DOHH2 (cell line): ENCODE measurements around the gene DDX46.

Experiments
- EZH2phosphoT487 ChIP-seq: fragments of 200-600 bp; sonication (generic); IDR thresholded peaks from 2 replicates; pipeline ENCODE4 v1.6.1; 2017; ENCODE audit warnings: borderline replicate concordance, mild to moderate bottlenecking, antibody characterized with exemption, low read length, moderate library complexity, mixed read lengths
- TF ChIP-seq, protein P1 (sequence below): fragments of 200-600 bp; sonication (generic); IDR thresholded peaks from one replicate; pipeline ENCODE4 v1.5.1; 2014; ENCODE audit warnings: antibody characterized with exemption, mild to moderate bottlenecking, low read depth, low read length; ENCODE audit not compliant: poor library complexity, severe bottlenecking

DNA sequence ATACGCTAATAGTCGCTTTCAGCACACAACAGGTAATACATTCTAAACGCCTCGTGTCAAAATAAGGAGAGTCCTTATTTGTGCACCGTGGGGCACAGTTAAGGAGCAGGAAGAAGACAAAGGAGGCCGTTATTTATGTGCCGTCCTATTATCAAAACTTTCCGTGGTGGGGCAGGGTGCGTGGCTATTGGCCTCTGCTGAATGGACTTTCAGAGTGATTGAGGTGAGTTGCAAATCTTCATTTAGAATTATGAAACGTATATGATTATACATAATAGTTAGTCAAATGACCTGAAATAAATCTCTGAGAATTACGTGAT, 88.0 kb downstream of the DDX46 start:
- TF ChIP-seq, protein P1, sequence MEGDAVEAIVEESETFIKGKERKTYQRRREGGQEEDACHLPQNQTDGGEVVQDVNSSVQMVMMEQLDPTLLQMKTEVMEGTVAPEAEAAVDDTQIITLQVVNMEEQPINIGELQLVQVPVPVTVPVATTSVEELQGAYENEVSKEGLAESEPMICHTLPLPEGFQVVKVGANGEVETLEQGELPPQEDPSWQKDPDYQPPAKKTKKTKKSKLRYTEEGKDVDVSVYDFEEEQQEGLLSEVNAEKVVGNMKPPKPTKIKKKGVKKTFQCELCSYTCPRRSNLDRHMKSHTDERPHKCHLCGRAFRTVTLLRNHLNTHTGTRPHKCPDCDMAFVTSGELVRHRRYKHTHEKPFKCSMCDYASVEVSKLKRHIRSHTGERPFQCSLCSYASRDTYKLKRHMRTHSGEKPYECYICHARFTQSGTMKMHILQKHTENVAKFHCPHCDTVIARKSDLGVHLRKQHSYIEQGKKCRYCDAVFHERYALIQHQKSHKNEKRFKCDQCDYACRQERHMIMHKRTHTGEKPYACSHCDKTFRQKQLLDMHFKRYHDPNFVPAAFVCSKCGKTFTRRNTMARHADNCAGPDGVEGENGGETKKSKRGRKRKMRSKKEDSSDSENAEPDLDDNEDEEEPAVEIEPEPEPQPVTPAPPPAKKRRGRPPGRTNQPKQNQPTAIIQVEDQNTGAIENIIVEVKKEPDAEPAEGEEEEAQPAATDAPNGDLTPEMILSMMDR = no peak
- TF ChIP-seq EZH2phosphoT487 = no peak
